Smooth muscle cell (in vitro differentiated cells): ENCODE measurements around the gene MUC6. TPM values are rescaled to one million over a fixed set of nuclear protein-coding genes. Genes with fewer than 3 reads are reported as not detected.

ENCODE experiments used
- DNase-seq: peaks from one replicate; lab custom pipeline; 2025; ENCODE audit not compliant: unreplicated experiment; lab: John Stamatoyannopoulos, UW
- H2AFZ ChIP-seq: fragments of 200-600 bp; sonication (generic); 2 replicates; pipeline ENCODE4 v1.6.0; 2016; ENCODE audit warnings: antibody characterized with exemption, low read depth, mild to moderate bottlenecking
- H3F3A ChIP-seq: fragments of 200-600 bp; sonication (generic); 2 replicates; pipeline ENCODE4 v1.6.0; 2017; ENCODE audit warnings: antibody characterized with exemption, low read depth
- H3K27ac ChIP-seq: fragments of 200-600 bp; sonication (generic); 2 replicates; pipeline ENCODE4 v1.5.1; 2016; ENCODE audit warnings: low read depth, mild to moderate bottlenecking
- H3K27me3 ChIP-seq: fragments of 200-600 bp; sonication (generic); 2 replicates; pipeline ENCODE4 v1.6.1; 2016; ENCODE audit warnings: low read depth, mild to moderate bottlenecking
- H3K36me3 ChIP-seq: fragments of 200-600 bp; sonication (generic); 2 replicates; pipeline ENCODE4 v1.5.1; 2016; ENCODE audit warnings: low read depth
- H3K4me1 ChIP-seq: fragments of 200-600 bp; sonication (generic); 2 replicates; pipeline ENCODE4 v1.5.1; 2016; ENCODE audit warnings: low read depth
- H3K4me2 ChIP-seq: fragments of 200-600 bp; sonication (generic); 2 replicates; pipeline ENCODE4 v1.6.0; 2016; ENCODE audit warnings: mild to moderate bottlenecking
- H3K4me3 ChIP-seq: fragments of 200-600 bp; sonication (generic); 2 replicates; pipeline ENCODE4 v1.5.1; 2016; ENCODE audit warnings: mild to moderate bottlenecking
- H3K79me2 ChIP-seq: fragments of 200-600 bp; sonication (generic); 2 replicates; pipeline ENCODE4 v1.6.0; 2016; ENCODE audit warnings: low read depth, mild to moderate bottlenecking
- H3K9ac ChIP-seq: fragments of 200-600 bp; sonication (generic); 2 replicates; pipeline ENCODE4 v1.6.0; 2016; ENCODE audit warnings: low read depth
- H3K9me3 ChIP-seq: fragments of 200-600 bp; sonication (generic); replicated peaks from 2 replicates; pipeline ENCODE4 v1.5.1; 2016; ENCODE audit warnings: low read depth
- H4K20me1 ChIP-seq: fragments of 200-600 bp; sonication (generic); 2 replicates; pipeline ENCODE4 v1.6.0; 2016; ENCODE audit warnings: low read depth
- CTCF ChIP-seq: fragments of 200-600 bp; sonication (generic); IDR thresholded peaks from 2 replicates; pipeline ENCODE4 v1.5.1; 2017; ENCODE audit warnings: borderline replicate concordance, mild to moderate bottlenecking, antibody characterized with exemption; ENCODE audit not compliant: insufficient read depth, poor library complexity, severe bottlenecking
- WGBS: methylation state at CpG from one replicate; pipeline ENCODE4 v1.1.7; 2016; ENCODE audit warnings: low lambda C conversion rate; 5-methylcytosine and 5-hydroxymethylcytosine counted together
- polyA plus RNA-seq: library from polyadenylated mRNA; unstranded; fragments of >200 nt; fragmentation: Nextera tagmentation; extraction: Ambion mirVana; gene quantifications from 2 replicates; pipeline ENCODE4 v1.2.1, GENCODE V29; 2016
- total RNA-seq: library from RNA; depleted of rRNA; stranded (reverse); fragments of >200 nt; gene quantifications from 2 replicates; pipeline ENCODE4 v1.2.3, GENCODE V29; 2014

MUC6 gene
- total and polyA plus RNA-seq, 2 experiments from 2014 or later: not detected

GRCh38 chr11:1024597-1025409 is 11.7 kb downstream of the MUC6 start:
- TF ChIP-seq CTCF: no peak
- 95% methylated on average over 38 of the region's 48 CpGs for WGBS
- no peaks in the 10 kb centered on the region for H3K36me3 ChIP-seq

DNA sequence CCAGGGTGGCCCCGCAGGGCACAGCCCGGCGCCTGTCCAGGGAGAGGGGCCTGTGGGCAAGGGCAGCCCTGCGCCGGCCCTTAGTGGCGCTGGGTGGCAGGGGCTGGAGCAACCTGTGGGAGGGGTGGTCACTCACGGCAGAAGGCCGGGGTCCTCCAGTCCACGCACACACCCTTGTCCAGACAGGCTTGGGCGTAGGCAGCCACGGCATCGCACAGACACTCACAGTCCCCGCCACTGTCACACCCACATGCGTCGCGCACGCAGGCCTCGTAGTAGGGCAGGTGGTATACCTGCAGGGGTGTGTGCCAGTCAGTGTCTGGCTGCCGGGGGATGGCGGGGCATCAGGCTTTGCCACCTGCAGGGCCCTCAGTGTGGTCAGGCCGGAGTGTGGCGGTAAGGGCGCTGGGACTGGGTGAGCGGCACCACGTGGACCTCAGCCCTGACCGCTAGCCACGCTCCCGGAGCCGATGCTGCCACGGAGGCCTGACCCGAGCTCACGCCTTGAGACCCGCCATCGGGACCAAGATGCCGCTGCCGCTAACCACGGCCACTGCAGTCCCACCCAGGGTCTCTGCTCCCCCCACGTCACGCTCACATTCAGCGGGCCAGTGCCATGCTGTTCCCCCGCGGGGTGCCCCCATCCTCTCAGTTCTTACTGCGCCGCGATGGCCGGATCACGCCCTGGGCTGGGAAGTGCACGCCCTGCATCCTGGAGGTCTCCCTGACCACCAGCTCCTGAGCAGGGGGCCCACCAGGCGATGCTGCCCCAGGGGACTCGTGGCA is 12.5 kb downstream of the MUC6 start:
- 97% methylated on average over 42 of the region's 50 CpGs for WGBS
- H3K27ac ChIP-seq: no peak overlapping the region
- H3K9me3 ChIP-seq: no peaks in the 10 kb centered on the region
- no peak overlapping the region for H3K4me2 ChIP-seq
- no peaks in the 10 kb centered on the region for H3K27me3 ChIP-seq
- no peak overlapping the region for H2AFZ ChIP-seq
- peaks cover 16% of the 10 kb centered on the region for H4K20me1 ChIP-seq
- no peak for TF ChIP-seq CTCF
- DNase-seq: no peak
- no peaks in the 10 kb centered on the region for H3K4me1 ChIP-seq
- H3K9ac ChIP-seq: no peak overlapping the region
- H3F3A ChIP-seq: no peaks in the 10 kb centered on the region
- no peaks in the 10 kb centered on the region for H3K36me3 ChIP-seq
- H3K79me2 ChIP-seq: no peaks in the 10 kb centered on the region
- no peak overlapping the region for H3K4me3 ChIP-seq

More at GRCh38 chr11:1024597-1025409, 11.7 kb downstream of the MUC6 start:
- Histone ChIP-seq H3K4me2 (no peak overlapping the region), H2AFZ (no peak overlapping the region), H3K4me1 (no peaks in the 10 kb centered on the region), H3K27ac (no peak overlapping the region), H4K20me1 (peaks cover 8% of the 10 kb centered on the region), H3K27me3 (no peaks in the 10 kb centered on the region), H3K79me2 (no peaks in the 10 kb centered on the region), H3F3A (no peaks in the 10 kb centered on the region), H3K9me3 (no peaks in the 10 kb centered on the region), H3K9ac (no peak overlapping the region), H3K4me3 (no peak overlapping the region)
- no peak for DNase-seq

- Histone ChIP-seq H2AFZ (no peak overlapping the region), H3F3A (no peaks in the 10 kb centered on the region), H3K4me3 (no peak overlapping the region), H3K36me3 (no peaks in the 10 kb centered on the region), H3K79me2 (no peaks in the 10 kb centered on the region), H3K4me2 (no peak overlapping the region), H3K27ac (no peak overlapping the region), H3K27me3 (no peaks in the 10 kb centered on the region), H3K4me1 (no peaks in the 10 kb centered on the region), H3K9me3 (no peaks in the 10 kb centered on the region), H3K9ac (no peak overlapping the region), H4K20me1 (peaks cover 20% of the 10 kb centered on the region)
- no peak for DNase-seq
- TF ChIP-seq CTCF: no peak
- WGBS: 96% methylated on average over 27 of the region's 28 CpGs
Observed at GRCh38 chr11:1022908-1023810, 13.4 kb downstream of the MUC6 start.
